Right lobe of liver (tissue), 4 donors: ENCODE data around the gene RMDN2.

Source experiments
- POLR2A ChIP-seq: fragments of 450-650 bp; IDR thresholded peaks from one replicate; pipeline ENCODE4 v1.6.1; 2017; ENCODE audit warnings: antibody characterized with exemption, mild to moderate bottlenecking
- TF ChIP-seq, protein P1 (sequence below), 4 donors: fragments of 200-600 bp in 3 of 4; fragments of 450-650 bp in 1 of 4; IDR thresholded peaks; one replicate each; pipeline versions ENCODE4 v1.5.1 to v1.8.0; 2016 to 2022; ENCODE audit warnings: antibody characterized with exemption in 4 of 4, mild to moderate bottlenecking in 2 of 4
- donor health status: DM: no; HTN: no; CAD: no.
- donor health status: DM: no; HTN: no; CAD: no.
- donor health status: DM: no; HTN: yes; CAD: no.

DNA sequence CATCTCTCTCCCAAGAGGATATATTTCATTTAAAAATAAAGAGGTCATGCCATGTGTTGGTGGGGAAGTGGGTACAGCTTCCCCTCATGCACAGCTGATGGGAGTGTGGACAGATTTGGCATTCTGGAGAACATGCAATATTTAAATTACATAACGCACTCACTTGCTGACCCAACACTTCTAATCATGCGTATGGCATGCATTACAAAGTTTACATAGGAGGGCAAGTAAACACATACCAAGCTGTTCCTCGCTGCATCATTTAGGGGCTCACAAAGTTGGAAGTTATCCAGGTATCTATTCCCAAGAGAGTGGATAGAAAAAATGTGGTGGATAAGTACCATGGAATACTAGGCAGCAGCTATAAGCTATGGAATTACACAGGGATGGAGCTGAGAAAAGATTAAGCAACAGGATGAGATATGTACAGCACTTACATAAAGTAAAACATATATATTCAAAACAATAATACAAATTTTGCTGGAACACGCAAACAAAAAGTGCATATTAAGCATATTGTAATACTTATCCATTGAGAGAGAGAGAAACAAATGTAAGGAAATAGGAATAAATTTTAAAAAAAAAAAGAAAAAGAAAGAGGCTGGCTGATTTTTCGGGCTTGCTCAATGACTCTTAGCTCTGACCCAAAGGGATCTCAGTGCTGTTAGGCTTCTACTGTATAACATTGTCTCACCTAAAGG is 139.9 kb downstream of the RMDN2 start:
- TF ChIP-seq, protein P1, sequence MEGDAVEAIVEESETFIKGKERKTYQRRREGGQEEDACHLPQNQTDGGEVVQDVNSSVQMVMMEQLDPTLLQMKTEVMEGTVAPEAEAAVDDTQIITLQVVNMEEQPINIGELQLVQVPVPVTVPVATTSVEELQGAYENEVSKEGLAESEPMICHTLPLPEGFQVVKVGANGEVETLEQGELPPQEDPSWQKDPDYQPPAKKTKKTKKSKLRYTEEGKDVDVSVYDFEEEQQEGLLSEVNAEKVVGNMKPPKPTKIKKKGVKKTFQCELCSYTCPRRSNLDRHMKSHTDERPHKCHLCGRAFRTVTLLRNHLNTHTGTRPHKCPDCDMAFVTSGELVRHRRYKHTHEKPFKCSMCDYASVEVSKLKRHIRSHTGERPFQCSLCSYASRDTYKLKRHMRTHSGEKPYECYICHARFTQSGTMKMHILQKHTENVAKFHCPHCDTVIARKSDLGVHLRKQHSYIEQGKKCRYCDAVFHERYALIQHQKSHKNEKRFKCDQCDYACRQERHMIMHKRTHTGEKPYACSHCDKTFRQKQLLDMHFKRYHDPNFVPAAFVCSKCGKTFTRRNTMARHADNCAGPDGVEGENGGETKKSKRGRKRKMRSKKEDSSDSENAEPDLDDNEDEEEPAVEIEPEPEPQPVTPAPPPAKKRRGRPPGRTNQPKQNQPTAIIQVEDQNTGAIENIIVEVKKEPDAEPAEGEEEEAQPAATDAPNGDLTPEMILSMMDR (IDR thresholded peaks at IDR 0.05): no peak
- TF ChIP-seq POLR2A: no peak
